ENCODE results near the gene CAMK2G. TPM values are rescaled to one million over a fixed set of nuclear protein-coding genes. Genes with fewer than 3 reads are reported as not detected.

The CAMK2G gene
- total RNA-seq, 1 experiment from 2014 or later, result 41.4 TPM

DNA sequence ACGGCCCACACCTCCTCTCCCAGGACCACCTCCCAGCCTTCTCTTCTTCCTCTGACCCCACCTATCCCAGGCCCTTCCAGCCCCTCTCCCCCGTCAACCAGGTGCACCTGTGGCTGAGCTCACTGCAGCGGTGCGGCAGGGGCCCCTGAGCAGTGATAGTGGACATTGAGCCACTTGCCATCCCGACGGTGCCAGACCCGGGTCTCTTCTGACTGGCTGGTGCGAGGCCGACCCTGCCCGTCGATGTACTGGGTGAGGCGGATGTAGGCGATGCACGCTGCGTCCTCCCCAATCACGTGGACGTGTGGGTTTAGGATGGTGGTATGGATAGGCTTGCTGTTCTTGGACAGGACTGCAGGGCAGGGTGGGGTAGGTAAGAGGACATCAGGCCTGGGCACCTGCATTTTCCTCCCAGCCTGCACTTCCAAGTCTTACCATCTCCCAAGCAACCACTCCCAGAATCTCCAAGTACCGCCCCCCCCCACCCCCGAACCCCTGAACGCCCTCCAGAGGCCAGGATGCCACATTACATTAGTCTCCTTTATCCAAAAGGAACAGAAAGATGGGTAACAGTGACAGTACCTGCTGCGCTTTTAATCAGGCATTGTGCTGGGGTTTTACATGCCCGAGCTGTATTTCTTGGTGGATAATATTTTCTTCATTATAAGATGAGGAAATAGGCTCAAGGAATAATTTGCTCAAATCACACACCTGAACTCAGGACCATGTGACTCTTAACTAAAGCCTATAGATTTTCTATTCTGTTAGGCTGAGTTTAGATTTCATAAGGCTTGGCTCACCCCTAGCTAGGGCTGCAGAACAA is 59.2 kb downstream of the CAMK2G start:
- ChIA-PET POLR2A (no interaction called here), CTCF (interaction anchor here (0.6 kb wide), 1 partner anchor 41 kb away, joined by 3 read pairs; no protein-coding TSS in a partner anchor)
- in situ Hi-C loops (cut with HindIII; ENCODE audit: low pct_unique_long_range_greater_than_20kb, low sequenced_read_pairs), result no loop called here
- intact Hi-C loops (cut with micrococcal nuclease; ENCODE audit: unreplicated experiment), result no loop called here
- Histone ChIP-seq H3K9me3 (ENCODE audit: control insufficient read depth, insufficient read depth, low read depth, low read length) (no peaks in the 10 kb centered on the region), H3K4me3 (ENCODE audit: low read depth in 2 of 2, low read length in 2 of 2) (no peak overlapping the region), H3K27me3 (ENCODE audit: control insufficient read depth, insufficient read depth, low read length) (no peaks in the 10 kb centered on the region), H3K4me1 (ENCODE audit: control insufficient read depth, insufficient read depth, low read length) (0 out of 2 replicates have a peak, but pooled peaks cover 9% of the 10 kb centered on the region), H3K36me3 (ENCODE audit: control insufficient read depth, insufficient read depth, low read length) (peaks cover 7% of the 10 kb centered on the region; the same call in 1 of the 2 replicates), H3K27ac (ENCODE audit: low read length) (no peak overlapping the region)
- DNase-seq (ENCODE audit: low read depth, low spot score), result no peak
- BruUV-seq (replicated peaks), result no TSS peak
- TF ChIP-seq, protein P1, sequence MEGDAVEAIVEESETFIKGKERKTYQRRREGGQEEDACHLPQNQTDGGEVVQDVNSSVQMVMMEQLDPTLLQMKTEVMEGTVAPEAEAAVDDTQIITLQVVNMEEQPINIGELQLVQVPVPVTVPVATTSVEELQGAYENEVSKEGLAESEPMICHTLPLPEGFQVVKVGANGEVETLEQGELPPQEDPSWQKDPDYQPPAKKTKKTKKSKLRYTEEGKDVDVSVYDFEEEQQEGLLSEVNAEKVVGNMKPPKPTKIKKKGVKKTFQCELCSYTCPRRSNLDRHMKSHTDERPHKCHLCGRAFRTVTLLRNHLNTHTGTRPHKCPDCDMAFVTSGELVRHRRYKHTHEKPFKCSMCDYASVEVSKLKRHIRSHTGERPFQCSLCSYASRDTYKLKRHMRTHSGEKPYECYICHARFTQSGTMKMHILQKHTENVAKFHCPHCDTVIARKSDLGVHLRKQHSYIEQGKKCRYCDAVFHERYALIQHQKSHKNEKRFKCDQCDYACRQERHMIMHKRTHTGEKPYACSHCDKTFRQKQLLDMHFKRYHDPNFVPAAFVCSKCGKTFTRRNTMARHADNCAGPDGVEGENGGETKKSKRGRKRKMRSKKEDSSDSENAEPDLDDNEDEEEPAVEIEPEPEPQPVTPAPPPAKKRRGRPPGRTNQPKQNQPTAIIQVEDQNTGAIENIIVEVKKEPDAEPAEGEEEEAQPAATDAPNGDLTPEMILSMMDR (IDR thresholded peaks at IDR 0.05), result peak; percentile 81
- TF ChIP-seq SIN3A (IDR thresholded peaks at IDR 0.05; ENCODE audit: borderline replicate concordance, insufficient read depth, low read depth, low read length), result no peak
- ATAC-seq, result no peak

DNA sequence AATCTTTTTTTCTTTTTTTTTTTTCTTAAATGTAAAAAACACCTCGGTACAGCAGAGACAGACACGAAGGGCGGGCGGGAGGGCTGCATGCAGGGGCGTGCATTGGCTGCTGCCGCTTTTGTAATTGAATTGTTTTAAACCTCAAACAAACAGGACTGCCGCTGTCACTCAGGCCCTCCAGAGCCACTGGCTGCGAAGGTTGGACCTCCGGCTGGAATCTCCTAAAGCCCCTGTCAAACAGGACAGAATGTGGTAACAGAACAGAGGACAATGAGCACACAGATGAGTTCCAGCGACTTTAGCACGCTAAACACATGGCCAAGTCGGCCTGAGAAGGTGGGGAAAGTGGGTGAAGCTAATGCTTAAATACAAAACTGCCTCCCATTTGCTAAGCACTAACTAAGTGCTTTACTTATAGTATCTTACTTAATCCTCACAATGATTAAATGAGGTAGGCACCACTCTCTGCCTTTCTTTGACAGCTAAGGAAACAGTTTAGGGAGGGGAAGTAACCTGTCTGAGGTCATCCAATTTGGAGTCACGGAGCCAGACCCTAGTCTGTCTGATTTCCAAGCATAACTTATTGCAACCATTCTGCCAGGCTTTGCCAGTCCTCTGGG is 60.0 kb downstream of the CAMK2G start:
- ATAC-seq (no peak), DNase-seq (ENCODE audit: low read depth, low spot score) (no peak)
- in situ Hi-C loops (cut with HindIII; ENCODE audit: low pct_unique_long_range_greater_than_20kb, low sequenced_read_pairs) (no loop called here), intact Hi-C loops (cut with micrococcal nuclease; ENCODE audit: unreplicated experiment) (no loop called here)
- no TSS peak for BruUV-seq (replicated peaks)
- Histone ChIP-seq H3K4me3 (ENCODE audit: low read depth in 2 of 2, low read length in 2 of 2) (no peak overlapping the region), H3K36me3 (ENCODE audit: control insufficient read depth, insufficient read depth, low read length) (peaks cover 7% of the 10 kb centered on the region; the same call in 1 of the 2 replicates), H3K9me3 (ENCODE audit: control insufficient read depth, insufficient read depth, low read depth, low read length) (no peaks in the 10 kb centered on the region), H3K4me1 (ENCODE audit: control insufficient read depth, insufficient read depth, low read length) (0 out of 2 replicates have a peak, but pooled peaks cover 9% of the 10 kb centered on the region), H3K27ac (ENCODE audit: low read length) (no peak overlapping the region), H3K27me3 (ENCODE audit: control insufficient read depth, insufficient read depth, low read length) (no peaks in the 10 kb centered on the region)
- POLR2A ChIA-PET, result interaction anchor here (0.7 kb wide), 1 partner anchor 18 kb away, joined by 8 read pairs; no protein-coding TSS in a partner anchor
- TF ChIP-seq, protein P2, sequence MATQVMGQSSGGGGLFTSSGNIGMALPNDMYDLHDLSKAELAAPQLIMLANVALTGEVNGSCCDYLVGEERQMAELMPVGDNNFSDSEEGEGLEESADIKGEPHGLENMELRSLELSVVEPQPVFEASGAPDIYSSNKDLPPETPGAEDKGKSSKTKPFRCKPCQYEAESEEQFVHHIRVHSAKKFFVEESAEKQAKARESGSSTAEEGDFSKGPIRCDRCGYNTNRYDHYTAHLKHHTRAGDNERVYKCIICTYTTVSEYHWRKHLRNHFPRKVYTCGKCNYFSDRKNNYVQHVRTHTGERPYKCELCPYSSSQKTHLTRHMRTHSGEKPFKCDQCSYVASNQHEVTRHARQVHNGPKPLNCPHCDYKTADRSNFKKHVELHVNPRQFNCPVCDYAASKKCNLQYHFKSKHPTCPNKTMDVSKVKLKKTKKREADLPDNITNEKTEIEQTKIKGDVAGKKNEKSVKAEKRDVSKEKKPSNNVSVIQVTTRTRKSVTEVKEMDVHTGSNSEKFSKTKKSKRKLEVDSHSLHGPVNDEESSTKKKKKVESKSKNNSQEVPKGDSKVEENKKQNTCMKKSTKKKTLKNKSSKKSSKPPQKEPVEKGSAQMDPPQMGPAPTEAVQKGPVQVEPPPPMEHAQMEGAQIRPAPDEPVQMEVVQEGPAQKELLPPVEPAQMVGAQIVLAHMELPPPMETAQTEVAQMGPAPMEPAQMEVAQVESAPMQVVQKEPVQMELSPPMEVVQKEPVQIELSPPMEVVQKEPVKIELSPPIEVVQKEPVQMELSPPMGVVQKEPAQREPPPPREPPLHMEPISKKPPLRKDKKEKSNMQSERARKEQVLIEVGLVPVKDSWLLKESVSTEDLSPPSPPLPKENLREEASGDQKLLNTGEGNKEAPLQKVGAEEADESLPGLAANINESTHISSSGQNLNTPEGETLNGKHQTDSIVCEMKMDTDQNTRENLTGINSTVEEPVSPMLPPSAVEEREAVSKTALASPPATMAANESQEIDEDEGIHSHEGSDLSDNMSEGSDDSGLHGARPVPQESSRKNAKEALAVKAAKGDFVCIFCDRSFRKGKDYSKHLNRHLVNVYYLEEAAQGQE (IDR thresholded peaks at IDR 0.05; ENCODE audit: insufficient read depth in 1 of 2, low read depth in 2 of 2, low read length in 1 of 2), result no peak
- TF ChIP-seq, protein P1 (IDR thresholded peaks at IDR 0.05), result no peak
- CTCF ChIA-PET, result no interaction called here

All from Panc1 (cell line).